ENCODE measurements around the gene NEIL1.
"Not testable (repeated sequence)": the region's sequence is repeated elsewhere in the genome, so short reads cannot be mapped to it uniquely, and the experiment has no call there.

NEIL1 gene

DNA sequence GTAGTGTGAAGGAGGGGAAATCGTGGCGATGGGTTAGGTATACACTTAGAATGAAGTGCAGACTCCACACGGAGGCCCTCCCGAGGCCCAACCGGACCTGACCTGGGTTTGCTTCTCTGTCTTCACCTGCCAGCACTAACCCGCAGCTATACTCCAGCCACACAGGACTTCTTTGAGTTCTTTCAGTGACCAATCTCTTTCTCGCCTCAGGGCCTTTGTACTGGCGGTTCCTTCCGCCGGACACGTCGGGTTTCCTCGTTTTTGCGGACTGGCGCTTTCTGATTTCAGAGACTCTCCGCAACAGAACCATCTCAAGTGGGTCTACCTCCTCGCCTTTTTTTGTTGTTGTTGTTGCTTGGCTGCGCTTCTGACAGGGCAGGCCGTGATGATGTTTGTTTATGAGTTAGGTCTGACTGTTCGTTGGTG, at the start of gene NEIL1:
Gene NEIL1 (plus strand): TSS at position 244 of the 426 bp plus-strand sequence. CDS start 1,867 bp downstream, outside the sequence.
- DNase-seq = peak in 6 of 42 donors; percentile 14 to 43 (median 22)
- intact Hi-C loops (cut with DNase I) = no loop called here

DNA sequence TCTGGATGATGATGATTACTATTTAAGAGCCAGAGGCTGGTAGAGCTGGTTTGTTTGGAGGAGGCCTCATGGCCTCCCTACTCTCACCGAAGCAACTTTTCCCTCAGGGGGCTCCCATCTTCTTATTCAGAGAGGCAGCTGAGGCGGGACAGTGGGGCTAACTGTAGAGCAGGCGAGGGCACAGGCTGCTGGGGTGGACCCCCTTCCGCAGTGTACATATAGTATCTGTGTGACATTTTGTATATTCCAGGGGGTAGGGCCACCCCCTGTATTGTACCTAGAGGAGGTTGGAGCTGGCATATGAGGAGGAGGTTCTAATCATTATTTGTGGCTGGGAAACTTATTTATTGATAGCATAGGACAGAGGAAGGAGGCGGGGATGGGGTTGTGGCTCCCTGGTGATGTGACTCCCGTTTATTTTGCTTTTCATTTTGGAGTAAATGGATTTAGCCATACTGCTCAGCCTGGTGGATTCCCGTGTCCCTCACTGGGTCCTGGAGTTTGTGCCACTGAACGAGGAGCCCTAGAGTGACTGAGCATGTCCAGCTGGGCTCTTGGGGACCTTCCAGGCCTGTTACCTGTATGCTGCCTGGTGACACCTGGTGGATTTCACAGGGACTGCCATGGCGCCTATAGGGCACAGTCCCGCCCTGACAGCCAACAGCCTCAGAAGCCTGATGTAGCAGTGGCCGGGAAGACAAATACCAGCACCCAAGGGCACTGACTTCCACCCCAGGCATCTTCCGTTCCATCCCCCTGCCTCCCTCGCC, 48.1 kb upstream of the NEIL1 start:
- intact Hi-C loops (cut with DNase I); DNase-seq: not testable (repeated sequence)

GRCh38 chr15:75299311-75299688, 47.5 kb upstream of the NEIL1 start:
- intact Hi-C loops (cut with DNase I) = not testable (repeated sequence)
- DNase-seq = peak in 39 of 42 donors; percentile 7 to 77 (median 43)

DNA sequence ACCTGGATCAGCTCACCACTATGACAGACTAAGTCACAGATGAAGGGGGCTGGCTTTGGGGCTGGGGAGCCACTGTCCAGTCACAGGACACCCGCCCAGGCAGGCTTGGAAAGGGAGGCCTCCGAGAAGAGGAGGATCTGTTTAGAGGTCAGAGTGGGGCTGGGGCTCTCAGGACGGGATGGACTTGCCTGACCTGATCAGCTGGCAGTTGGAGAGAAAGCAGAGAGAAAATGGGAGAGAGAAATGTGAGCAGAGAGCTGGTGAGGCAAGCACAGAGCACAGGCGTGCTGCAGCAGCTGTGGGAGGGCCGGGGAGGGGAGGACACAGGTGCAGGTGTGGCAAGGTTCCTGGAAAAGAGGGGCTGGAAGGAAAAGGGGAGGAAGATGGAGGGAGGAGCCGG, 46.8 kb upstream of the NEIL1 start:
- DNase-seq; intact Hi-C loops (cut with DNase I): not testable (repeated sequence)

DNA sequence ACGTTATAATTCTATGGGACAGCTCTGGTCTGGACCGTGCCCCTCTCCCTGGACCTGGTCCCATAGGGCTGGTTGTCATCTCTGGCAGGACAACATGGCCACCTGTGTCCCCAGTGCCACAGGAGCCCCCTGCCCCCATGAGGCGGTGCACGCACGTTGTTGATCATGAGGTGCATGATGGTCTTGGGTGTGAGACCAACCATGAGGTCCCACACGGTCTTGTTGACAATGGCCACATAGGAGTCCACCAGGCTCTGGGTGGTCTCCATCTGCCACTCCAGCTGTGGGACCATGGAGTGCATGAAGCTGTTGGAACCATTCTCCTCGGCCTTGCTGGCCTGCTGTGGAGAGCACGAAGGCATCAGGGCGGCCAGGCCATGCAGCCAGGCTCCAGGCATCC, 44.5 kb upstream of the NEIL1 start:
- intact Hi-C loops (cut with DNase I) = no loop called here
- no peak for DNase-seq

DNA sequence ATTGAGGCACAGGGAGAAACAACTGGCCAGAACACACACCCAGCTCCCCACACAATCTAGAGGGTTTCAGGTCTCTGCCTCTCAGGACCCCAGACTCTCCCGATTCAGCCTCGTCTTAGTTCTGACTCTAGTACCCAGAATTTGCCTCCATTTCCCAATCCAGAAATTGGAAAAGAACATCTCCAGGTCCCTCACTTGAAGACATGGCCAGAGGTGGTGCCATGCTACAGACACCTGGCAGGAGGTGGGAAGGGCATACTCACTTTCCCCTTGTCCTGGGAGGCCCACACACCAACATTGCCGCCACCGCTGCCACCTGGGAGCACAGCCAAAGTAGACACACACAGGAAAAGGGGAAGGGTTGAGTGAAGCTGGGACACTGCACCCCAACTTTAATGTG, 44.1 kb upstream of the NEIL1 start:
- intact Hi-C loops (cut with DNase I); DNase-seq: not testable (repeated sequence)

- DNase-seq = no peak
- intact Hi-C loops (cut with DNase I) = no loop called here
Measured at GRCh38 chr15:75306188-75306587, 40.7 kb upstream of the NEIL1 start.

- intact Hi-C loops (cut with DNase I) = no loop called here
- DNase-seq = peak in 18 of 42 donors; percentile 4 to 44 (median 18)
Measured at GRCh38 chr15:75307778-75308390, 39.0 kb upstream of the NEIL1 start.

- intact Hi-C loops (cut with DNase I) = no loop called here
- no peak for DNase-seq
Measured at GRCh38 chr15:75309711-75310110, 37.1 kb upstream of the NEIL1 start.

GRCh38 chr15:75312548-75312947, 34.3 kb upstream of the NEIL1 start:
- DNase-seq; intact Hi-C loops (cut with DNase I): not testable (repeated sequence)

DNA sequence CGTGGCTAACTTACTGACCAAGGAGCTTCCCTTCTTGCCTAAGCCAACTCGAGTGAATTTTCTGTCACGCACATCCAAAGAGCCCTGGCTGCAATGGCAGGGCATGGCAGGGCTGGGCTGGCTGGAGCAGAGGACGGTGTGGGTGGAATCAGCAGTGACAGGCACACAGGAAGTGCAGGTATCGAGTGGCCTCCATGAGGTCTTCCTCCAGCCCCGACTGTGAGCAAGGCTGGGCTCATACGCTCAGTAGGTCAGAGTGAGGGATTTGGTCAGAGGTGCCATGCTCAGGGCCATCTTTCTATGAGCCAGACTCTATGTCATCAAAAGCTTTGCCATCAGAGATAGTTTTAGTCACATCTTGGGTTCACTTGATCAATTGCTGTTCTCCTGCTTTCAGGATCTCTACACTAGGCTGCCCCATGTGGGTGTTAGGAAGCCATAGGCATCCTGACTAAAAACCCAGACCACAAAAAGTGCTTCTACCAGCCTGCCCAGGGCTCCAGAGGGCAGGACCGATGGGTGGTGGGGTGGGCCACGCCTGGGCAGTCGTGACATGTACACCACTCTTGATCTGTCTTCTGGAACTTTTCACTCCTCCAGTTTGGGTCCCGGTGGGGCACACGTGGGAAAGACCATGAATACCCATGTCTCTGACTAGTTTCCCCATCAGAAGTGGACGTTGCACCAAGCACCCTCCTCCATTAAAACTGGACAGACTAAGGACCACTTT, 33.6 kb upstream of the NEIL1 start:
- no peak for DNase-seq
- intact Hi-C loops (cut with DNase I) = no loop called here

DNA sequence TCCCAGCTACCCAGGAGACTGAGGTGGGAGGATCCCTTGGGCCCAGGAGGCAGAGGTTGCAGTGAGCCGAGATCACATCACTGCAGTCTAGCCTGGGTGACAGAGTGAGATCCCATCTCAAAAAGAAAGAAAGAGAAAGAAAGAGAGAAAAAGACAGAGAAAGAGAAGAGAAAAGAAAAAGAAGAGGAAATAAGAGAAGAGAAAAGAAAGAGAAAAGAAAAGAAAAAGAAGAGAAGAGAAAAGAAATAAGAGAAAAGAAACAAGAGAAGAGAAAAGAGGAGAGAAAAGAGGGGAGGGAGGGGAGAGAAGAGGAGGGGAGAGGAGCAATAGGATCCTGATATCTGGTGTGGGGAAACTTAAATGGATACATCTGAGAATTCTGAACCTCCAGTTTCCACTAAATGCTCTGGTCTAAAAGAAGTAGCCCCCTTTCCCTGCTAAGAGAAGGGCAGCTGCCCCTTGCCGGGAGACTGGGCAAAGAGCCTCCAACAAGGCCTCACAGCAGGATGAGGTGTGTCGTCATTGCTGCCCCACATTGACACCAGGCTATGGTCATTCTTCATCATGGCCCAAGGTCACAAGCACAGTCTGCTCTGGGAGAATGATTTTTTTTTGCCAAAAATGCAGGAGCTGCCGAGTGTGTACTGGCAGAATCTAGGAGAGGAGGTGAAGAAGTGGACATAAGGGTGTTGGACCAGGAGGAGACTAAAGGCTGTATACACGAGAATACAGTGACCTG, 32.1 kb upstream of the NEIL1 start:
- intact Hi-C loops (cut with DNase I) = no loop called here
- DNase-seq = no peak

DNA sequence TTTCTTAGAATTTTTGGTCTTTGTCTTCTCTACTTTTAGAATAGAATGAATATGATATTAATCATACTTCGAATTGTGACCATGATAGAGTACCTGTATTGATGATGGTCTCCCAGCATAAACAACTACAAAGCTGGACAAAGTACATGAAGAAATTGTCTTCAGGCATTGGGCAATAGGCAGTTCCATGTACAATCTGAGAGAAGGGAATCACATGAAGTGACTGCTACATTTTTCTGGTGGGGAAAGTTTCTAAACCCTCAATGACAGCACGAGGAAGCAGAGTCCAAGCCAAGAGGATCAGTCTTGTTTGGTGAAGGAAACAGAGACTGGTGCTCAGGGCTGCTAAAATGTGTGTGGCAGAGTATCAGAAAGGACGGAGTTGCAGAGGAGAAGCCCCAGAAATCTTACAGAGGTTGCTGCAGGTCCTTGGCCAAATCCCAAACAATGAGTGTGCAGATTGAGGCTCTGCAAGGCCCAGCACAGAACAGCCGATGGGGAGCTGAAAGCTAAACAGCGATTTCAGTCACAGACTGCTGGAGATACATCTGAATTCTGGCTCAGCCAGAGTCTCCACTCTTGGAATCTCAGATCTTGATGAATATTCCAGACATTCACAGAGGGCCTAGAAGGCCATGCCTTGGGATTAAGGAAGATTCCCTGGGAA, 27.5 kb upstream of the NEIL1 start:
- DNase-seq; intact Hi-C loops (cut with DNase I): not testable (repeated sequence)

GRCh38 chr15:75321711-75322110, 25.1 kb upstream of the NEIL1 start:
- intact Hi-C loops (cut with DNase I) = no loop called here
- DNase-seq = no peak

DNA sequence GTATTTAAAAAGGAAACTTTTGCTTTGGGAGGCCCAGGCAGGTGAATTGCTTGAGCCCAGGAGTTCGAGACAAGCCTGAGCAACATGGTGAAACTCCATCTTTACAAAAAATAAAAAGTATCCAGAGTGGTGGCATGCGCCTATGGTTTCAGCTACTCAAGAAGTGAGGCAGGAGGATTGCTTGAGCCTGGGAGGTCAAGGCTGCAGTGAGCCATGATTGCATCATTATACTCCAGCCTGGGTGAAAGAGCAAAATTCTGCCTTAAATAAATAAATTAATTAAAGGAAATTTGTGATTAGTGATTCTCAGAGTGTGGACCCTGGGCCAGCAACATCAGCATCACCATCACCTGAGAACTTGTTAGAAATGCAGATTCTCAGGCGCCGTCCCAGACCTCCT, 20.9 kb upstream of the NEIL1 start:
- intact Hi-C loops (cut with DNase I) = no loop called here

GRCh38 chr15:75327005-75327404, 19.8 kb upstream of the NEIL1 start:
- intact Hi-C loops (cut with DNase I) = no loop called here
- DNase-seq = no peak

More for the DNA sequence above, 20.9 kb upstream of the NEIL1 start:
- no peak for DNase-seq

GRCh38 chr15:75327491-75327890, 19.3 kb upstream of the NEIL1 start:
- DNase-seq = no peak
- intact Hi-C loops (cut with DNase I) = no loop called here

- intact Hi-C loops (cut with DNase I) = no loop called here
- no peak for DNase-seq
Measured at GRCh38 chr15:75328493-75329314, 18.1 kb upstream of the NEIL1 start.
